Retina (tissue), 1 donor: ENCODE results near the gene NOTCH2NLA.
"Not testable (repeated sequence)": the region's sequence is repeated elsewhere in the genome, so short reads cannot be mapped to it uniquely, and the experiment has no call there.

Experiments used
- DNase-seq: peaks from one replicate; pipeline ENCODE4 v3.0.0-alpha.2; 2016

The NOTCH2NLA gene

DNA sequence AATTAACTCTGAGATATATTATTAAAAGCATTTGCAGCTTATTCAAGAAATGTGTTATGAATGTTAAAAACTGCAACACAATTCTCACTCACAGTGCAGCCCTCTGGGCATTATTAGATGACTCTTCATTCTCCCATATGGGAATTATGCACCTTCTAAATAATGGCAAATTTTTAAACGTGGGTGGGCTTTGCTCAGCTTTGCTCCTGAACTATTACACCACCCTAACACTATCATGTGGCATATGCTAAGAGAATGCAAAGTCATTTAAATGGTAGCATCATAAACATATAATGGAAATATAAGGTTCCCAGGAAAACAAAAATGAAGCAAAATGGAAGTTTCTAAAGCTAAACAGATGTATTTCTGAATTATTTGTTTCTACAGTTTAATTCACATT lies 61.5 kb downstream of the NOTCH2NLA start:
- not testable (repeated sequence) for DNase-seq

DNA sequence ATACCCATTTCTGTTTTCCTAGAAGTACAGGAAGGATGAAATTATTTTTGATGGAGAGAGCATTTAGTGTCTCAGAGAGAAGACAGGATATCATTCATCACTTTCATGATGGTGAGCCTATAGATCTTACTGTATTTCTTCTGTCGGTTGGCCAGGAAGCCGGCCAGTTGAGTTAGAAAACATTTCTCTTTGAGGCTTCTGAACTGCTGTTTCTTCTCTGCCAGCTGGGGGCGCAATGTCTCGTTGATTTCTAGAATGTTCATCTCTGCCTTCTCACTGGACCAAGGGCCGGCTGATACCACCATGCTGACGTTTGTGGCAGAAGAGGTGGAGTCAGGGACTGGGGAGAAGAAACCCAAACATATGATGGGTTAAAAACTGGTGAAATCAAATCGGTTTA lies 84.4 kb downstream of the NOTCH2NLA start, which contains the start of gene NBPF10:
NBPF10 (minus strand) TSS at position 340 of the 400 bp plus-strand sequence; CDS start at position 305, 35 bp downstream.
- DNase-seq, result not testable (repeated sequence)
